NCI-H1436 (cell line): Measurements from ENCODE around the gene SAMD14.
A peak's percentile ranks its signal among the peaks of the same experiment; 100 is the strongest.

ENCODE experiments used
- DNase-seq: peaks from one replicate; lab custom pipeline; 2025; lab: John Stamatoyannopoulos, UW

The SAMD14 gene

GRCh38 chr17:50095626-50096037, 34.3 kb downstream of the SAMD14 start:
- no peak for DNase-seq

- peak; percentile 98 for DNase-seq
These were observed 35.0 kb downstream of the SAMD14 start, which contains the start of gene PDK2 for GRCh38 chr17:50094753-50095619. Gene PDK2 (plus strand): TSS chr17:50095351. CDS start chr17:50095436, 85 bp downstream.

DNA sequence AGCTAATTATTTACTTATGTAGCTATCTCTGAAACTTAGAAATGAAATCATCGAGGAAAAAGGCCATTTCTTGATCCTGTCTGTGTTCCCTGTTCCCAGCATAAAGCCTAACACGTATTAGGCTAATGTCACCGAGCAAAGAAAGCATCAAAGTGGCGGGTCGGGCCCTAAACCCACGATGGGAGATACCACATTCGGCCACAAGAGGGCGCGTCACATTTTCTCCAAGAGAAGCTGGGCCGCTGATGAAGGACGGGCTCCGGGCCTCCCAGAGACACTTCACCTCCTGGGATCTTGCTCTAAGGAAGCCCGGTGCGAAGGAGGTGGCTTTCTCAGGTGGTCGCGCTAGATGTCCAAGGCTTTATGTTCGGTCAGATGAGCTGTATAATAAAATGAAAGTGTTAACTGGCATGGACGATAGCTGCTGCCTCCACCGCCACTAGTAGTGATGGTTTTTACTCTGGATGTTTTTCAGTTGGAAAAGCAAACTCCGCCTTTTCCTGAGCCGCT, 35.7 kb downstream of the SAMD14 start:
- peak; percentile 89 for DNase-seq

GRCh38 chr17:50093807-50094206, 36.2 kb downstream of the SAMD14 start:
- DNase-seq = no peak

GRCh38 chr17:50093246-50093645, 36.7 kb downstream of the SAMD14 start:
- no peak for DNase-seq

DNA sequence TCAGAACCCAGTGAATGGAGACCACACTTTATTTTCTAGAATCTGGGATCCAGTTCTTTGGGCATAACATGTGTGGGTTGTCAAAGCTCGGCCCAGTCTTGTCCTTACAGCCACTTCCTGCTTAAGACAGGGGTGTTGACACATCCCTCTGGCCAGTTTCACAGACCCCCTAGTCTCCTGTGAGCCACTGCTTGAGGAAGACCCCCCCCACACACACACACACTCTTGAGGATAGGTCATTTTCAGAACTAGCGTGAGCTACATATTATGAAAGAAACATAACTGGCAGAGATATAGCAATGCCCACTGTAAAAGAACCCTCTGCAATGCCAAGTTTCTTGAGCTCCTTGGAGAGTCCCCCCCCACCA, 38.1 kb downstream of the SAMD14 start:
- DNase-seq = no peak

- no peak for DNase-seq
These were observed 38.7 kb downstream of the SAMD14 start for GRCh38 chr17:50090971-50091917.

DNA sequence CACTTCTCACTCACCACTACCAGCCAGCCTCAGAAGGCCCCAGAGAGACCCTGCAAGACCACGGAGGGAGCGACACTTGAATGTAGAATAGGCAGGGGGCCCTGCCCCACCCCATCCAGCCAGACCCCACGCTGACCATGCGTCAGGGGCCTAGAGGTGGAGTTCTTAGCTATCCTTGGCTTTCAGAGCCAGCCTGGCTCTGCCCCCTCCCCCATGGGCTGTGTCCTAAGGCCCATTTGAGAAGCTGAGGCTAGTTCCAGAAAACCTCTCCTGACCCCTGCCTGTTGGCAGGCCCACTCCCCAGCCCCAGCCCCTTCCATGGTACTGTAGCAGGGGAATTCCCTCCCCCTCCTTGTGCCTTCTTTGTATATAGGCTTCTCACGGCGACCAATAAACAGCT, 39.9 kb downstream of the SAMD14 start:
- DNase-seq = no peak

DNA sequence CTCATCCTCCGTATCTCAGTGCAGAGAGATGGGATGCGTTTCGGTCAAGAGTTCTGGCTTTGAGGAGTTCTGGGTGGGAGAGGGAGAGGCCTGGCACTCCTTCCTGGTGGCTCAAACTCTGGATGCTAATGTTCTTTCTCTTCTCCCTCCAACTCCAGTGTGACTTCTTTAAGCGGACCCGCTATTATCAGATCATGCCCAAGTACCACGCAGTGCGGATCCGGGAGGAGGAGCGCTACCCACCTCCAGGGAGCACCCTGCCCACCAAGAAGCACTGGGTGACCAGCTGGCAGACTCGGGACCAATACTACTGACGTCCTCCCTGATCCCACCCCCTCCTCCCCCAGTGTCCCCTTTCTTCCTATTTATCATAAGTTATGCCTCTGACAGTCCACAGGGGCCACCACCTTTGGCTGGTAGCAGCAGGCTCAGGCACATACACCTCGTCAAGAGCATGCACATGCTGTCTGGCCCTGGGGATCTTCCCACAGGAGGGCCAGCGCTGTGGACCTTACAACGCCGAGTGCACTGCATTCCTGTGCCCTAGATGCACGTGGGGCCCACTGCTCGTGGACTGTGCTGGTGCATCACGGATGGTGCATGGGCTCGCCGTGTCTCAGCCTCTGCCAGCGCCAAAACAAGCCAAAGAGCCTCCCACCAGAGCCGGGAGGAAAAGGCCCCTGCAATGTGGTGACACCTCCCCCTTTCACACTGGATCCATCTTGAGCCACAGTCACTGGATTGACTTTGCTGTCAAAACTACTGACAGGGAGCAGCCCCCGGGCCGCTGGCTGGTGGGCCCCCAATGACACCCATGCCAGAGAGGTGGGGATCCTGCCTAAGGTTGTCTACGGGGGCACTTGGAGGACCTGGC, 40.8 kb downstream of the SAMD14 start:
- no peak for DNase-seq

DNA sequence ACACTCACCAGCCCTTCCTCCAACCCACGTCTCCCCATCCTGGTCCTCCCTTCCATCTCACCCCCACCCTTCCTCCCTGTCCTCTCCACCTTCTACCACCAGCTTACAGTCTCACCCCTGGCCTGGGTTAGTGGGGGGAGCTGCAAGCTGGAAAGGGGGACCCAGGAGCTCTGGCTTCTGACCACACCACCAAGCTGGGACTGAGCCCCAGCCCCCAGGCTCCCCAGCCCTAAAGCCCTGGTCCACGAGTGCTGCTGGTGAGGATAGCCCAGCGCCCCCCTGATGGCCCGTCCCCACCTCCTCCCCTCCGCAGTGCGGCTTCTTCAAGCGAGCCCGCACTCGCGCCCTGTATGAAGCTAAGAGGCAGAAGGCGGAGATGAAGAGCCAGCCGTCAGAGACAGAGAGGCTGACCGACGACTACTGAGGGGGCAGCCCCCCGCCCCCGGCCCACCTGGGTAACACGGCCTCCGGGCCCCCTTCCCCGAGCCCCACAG, 42.0 kb downstream of the SAMD14 start:
- no peak for DNase-seq

GRCh38 chr17:50087246-50087911, 42.6 kb downstream of the SAMD14 start:
- peak; percentile 54 for DNase-seq

DNA sequence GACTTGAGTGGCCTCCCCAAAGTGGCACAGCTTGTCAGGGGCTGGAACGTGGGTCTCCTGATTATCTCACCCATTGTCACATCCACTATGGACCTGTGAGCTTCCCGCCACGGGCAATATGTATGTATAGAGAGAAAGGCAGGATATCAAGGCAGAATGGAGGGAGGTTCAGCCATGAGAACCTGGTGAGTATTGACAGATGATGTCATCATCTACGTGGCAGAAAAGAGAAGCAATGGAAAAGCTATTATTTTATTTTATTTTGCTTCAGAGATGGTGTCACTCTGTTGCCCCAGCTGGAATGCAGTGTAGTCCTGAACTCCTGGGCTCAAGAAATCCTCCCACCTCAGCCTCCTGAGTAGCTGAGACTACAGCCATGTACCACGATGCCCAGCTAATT, 48.2 kb downstream of the SAMD14 start:
- DNase-seq = no peak

GRCh38 chr17:50080827-50081226, 49.1 kb downstream of the SAMD14 start:
- DNase-seq = no peak

DNA sequence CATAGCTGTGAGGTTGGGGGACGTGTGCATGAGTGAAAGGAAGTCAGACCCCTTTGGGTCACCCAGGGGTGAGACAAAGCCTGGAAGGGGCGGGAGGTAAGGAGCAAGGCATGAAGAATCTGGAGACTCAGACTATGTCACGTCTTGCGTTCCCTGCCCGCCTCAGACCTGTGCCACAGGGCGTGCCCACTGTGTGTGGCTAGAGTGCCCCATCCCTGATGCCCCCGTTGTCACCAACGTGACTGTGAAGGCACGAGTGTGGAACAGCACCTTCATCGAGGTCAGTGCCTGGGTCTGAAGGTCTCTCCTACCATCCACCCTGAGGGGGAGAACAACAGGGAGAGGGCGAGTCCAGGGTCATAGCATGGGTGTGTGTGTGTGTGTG, 49.9 kb downstream of the SAMD14 start:
- no peak for DNase-seq

DNA sequence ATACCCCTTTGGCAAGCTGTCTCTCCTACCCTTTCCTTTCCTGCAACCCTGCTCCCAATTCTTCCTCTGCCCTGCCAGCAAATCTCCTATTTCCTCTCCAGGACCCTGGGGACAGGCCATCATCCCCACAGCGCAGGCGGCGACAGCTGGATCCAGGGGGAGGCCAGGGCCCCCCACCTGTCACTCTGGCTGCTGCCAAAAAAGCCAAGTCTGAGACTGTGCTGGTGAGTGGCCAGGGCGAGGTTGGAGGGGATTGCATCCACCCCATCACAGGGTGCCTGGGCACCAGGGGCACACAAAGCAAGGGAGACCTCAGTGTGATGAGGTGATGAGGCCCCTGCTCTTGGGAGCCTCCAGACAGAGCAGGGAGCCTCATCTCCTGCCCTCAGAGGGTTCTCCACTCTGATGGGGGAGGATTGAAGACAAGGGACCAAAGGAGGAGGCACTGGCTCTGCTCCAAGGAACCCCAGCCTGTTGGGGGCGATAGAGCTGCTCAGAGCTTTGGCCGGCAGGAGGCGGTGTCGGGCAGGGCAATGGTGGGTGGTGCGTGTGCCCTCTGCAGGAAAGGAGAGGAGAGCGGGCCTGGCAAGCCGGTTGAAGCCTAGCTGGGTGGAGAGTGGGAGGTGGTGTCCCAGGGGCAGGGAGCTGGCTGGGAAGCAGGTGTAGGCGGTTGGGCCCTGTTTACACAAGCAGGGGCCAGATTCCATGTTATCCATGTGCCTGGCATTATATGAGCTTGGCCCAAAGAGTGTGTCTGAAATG, 50.4 kb downstream of the SAMD14 start:
- no peak for DNase-seq

- DNase-seq = no peak
These were observed 51.5 kb downstream of the SAMD14 start for GRCh38 chr17:50078430-50078829.

DNA sequence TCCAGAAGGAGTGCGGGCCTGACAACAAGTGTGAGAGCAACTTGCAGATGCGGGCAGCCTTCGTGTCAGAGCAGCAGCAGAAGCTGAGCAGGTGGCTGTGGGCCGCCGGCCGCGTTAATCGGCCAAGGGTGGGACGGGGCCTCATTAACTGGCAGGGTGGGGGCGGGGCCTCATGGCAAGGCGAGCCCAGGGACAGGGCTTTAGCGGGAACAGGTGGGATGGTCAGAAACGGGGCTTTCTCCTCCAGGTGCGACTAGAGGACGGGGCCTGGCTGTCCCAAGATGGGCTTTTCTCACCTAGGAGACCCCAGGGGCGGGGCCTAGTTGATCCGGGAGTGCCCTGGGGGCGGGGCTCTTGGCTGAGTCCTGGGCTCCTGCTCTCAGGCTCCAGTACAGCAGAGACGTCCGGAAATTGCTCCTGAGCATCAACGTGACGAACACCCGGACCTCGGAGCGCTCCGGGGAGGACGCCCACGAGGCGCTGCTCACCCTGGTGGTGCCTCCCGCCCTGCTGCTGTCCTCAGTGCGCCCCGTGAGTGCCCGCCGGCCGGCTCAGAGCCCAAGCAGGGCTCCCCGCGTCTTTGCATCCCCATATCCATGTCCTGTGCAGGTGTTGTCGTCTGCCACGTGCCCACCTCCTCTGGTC, 53.2 kb downstream of the SAMD14 start:
- DNase-seq = no peak

DNA sequence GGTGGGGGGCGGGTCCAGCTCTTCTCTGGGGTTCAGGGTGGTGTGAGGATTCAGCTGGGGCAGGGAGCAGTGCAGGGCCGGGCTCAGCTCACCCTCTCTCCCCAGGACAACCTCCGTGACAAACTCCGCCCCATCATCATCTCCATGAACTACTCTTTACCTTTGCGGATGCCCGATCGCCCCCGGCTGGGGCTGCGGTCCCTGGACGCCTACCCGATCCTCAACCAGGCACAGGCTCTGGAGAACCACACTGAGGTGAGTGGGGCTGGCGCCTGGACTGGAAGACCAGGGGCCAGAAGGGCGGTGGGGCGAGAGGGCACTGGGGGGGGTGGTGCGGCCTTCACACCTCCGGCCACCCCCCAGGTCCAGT, 53.8 kb downstream of the SAMD14 start:
- DNase-seq = no peak

GRCh38 chr17:50075446-50076032, 54.4 kb downstream of the SAMD14 start:
- DNase-seq = no peak
